Erythroblast (primary cell): ENCODE results near the gene ZNF646.

Source experiments
- GATA1 ChIP-seq: IDR thresholded peaks from 2 replicates; pipeline ENCODE4 v1.6.1; 2011; ENCODE audit warnings: low read depth, mild to moderate bottlenecking, control low read depth, low read length, moderate library complexity
- POLR2A ChIP-seq: IDR thresholded peaks from 2 replicates; pipeline ENCODE4 v1.6.1; 2011; ENCODE audit warnings: mild to moderate bottlenecking, low read length

DNA sequence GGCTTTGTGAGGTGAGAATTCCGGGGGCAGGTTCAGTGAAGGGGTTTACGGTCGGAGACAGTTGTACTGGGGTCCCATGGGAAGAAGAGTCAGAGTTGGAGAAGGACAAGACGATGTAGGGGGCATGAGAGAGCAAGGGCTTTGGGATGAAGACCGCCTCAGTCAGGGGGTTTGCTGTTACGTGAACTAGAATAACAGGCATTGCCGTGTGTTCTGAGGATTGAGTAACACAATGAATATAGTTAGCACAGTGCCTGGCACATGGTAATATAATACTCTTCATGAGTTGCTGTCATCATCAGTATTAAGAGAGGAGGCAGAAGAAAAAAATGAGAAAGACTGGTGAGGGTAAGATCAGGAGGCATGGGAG is 577 bp downstream of the ZNF646 start:
- TF ChIP-seq POLR2A (no peak), GATA1 (no peak)
